Measurements from ENCODE around the gene PRKD3.

The PRKD3 gene

DNA sequence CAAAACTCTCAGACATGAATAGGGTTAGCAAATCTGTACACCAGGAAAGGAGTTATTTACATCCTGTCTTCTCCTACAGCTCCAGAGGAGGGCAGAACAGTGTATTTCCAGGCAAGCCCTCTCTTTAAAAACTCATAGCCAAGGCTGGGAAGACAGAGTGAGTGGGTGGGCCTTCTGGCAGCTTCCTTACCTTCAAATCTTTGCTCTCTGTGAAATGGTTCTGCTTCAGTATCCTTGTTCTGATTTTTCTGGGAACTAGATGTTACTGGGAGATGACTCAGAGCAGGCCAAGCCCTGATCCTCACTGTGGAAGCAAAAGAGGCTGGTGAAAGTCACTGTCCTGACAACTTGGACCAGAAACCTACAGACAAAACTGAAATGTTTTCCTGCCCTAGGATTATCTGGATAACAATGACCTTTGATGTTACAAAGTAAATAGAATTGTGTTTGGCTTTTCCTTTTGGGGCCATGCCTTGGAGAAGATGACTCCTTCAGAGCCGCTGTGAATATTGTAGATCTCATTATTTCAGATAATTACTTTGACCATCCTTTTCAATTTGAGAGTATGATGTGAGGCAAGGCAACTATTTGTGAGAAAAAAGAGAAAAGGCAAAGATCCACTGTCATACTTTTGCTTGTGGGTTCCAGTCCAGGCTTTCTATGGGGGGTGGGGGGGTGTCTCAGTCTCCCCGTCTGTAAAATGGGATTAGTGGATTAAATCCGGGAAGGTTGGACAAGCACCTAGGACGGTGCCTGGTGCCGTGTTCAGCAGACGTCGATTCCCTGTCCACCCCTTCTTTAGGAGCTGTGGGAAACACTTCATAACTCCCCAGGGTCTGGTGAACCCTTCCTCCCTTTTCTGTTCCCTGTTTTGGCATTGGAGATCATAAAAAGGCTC is 19.2 kb upstream of the PRKD3 start:
- peak; percentile 75 for FAIRE-seq
- DNase-seq (ENCODE audit: low spot score), result peak; percentile 49

DNA sequence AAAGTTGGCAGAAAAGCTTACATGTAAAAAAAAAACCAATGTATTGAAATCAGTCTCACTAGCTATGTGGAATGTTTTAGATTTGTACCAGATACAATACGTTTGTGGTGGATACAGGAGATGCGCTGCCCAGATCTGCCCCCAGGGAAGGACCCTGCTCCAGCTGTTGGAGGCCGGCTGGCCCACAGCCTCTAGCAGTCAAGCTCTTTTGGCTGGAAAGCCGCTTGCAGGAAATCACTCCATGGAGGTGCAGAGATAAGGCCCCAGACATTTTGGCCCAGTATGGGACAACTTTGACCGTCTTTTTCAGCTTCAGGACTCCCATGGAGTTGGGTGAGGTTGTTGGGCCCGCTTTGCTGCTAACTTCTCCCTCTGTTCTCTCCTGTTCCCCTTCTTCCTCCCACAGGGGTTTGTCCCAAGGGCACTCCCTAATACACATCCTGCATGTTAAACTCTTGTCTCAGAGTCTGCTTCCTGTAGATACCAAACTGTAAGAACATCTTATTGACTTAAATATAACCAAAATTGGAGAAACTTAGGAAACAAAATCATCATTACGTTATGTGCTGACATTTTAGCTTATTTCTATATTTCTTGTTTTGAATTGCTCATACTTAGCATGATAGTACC is 18.1 kb upstream of the PRKD3 start:
- no peak for DNase-seq (ENCODE audit: low spot score)
- FAIRE-seq, result no peak

DNA sequence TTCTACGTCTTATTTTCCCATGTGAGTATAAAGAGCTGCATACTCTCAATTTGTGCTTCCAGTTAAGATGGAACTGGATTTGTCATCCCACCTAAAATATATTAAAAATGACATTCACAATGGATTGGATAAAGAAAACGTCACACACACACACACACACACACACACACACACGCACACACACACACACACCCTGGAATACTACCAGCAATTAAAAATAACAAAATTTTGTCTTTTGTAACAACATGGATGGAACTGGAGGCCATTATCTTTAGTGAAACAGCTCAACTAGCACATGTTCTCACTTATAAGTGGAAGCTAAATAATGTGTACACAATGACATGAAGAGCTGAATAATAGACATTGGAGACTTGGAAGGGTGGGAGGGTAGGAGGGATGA is 16.0 kb upstream of the PRKD3 start:
- DNase-seq (ENCODE audit: low spot score) (no peak), FAIRE-seq (no peak)

DNA sequence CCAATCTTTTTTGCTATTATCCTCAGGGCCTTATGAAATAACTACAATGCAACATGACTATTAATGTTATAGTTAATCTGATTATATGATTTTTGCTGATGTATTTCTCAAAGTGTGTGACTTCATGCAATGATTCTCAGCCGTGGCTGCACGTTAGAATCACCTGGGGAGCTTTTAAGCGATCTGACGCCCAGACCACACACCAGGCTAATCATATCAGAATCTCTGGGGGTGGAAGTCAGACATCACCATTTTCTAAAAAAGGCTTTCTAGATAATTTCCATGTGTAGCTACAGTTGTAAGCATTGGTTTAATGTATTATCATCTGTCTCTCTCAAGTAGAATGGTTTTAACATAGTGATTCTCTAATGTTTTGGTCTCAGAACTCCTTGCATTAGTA is 14.3 kb upstream of the PRKD3 start:
- DNase-seq (ENCODE audit: low spot score) (no peak), FAIRE-seq (no peak)

DNA sequence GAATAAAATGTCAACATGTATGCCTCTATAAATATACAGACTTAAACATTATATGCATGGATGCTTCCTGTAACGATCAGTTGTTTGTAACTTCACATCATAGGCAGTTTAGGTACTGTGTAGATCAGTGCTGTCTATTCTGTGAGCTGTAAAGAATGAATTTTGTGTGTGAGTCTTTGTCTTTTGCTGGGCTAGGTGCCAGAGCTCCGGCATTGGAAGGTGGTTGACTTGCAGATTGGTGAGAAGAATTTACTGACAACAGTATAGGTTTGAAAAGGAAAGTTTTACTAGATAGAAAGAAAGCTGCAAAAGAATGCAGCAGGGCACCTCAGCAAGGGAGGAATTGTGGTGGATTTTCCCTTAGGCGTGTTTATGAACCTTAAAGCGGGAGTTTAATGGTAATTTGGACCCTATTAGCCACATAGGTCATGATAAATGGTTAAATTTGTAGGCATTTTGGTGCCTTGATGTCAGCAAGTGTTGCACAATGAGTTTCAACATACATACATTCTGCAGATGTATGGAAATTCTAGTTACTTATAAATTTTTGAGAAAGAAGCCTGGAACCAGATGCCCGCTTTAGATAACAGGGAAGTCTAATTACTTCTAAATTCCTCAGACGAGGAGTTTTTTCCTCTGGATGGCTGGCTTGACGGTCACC is 13.1 kb upstream of the PRKD3 start:
- DNase-seq (ENCODE audit: low spot score), result no peak

DNA sequence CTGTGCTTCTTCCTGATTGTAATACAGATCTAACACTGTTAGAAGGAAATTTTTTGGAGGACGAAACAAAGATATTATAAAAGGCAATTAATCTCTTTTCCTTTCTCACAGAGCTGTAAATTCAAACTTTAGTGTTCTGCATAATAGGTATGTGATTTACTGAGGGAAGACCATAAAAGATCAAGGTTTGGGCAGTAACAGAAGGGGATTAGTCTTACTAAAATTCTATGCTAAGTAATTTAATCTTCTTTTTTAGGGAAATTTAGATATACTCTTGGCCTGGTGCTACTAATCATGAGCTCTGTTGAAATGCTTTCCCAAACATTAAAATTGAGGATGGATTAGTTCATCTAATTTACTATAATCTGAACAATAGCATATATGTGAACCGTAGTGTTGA is 11.0 kb upstream of the PRKD3 start:
- FAIRE-seq, result no peak

More for the DNA sequence above, 13.1 kb upstream of the PRKD3 start:
- FAIRE-seq, result no peak

DNA sequence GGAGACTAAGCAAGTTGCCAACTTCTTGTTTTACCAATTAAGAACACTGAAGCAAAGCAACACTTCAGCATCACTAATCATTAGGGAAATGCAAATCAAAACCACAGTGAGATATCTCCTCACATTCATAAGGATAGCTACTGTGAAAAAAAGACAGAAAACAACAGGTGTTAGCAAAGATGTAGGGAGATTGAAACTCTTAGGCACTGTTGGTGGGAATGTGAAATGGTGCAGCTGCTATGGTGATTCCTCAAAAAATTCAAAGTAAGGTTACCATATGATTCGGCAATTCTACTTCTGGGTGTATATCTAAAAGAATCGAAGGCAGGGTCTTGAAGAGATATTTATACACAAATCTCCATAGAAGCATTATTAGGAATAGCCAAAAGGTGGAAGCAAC is 8.6 kb upstream of the PRKD3 start:
- FAIRE-seq (no peak), DNase-seq (ENCODE audit: low spot score) (no peak)

More for the DNA sequence above, 11.0 kb upstream of the PRKD3 start:
- DNase-seq (ENCODE audit: low spot score), result no peak

DNA sequence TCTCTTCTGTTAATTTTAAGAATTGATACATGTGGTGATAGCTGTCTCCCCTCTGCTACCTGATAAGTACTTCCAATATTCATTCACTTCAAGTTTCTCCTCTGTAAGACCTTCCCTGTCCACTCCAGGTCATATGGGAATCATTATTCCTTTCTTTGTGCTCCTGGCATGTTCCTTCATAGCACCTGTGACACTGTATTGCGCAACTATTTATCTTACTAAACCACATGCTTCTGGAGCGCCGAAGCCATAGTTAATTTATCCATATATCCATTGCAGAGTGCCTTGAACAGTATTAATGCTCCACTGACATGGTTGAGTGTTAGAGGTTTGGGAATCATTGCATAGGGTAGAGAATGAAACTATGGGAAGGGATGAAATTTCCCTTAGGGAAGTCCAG is 7.9 kb upstream of the PRKD3 start:
- FAIRE-seq (no peak), DNase-seq (ENCODE audit: low spot score) (no peak)

DNA sequence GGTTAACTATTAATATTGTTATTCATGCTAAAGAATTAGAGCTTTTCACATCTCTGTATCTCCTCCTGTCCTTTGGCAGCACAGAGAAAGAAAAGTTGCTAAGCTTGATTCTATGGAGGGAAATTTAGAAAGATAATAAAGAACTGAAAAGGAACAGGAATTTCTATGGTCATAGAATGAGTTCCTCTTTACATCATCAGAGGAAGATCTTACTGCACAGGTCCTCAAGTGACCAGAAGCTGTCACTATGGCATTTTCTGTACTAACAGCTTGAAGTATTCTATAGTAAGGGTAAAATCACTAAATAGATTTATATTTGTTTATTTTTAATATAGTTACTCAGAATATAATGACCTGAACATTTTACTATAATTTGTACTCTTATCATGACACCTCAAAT is 6.0 kb upstream of the PRKD3 start:
- DNase-seq (ENCODE audit: low spot score) (no peak), FAIRE-seq (no peak)

DNA sequence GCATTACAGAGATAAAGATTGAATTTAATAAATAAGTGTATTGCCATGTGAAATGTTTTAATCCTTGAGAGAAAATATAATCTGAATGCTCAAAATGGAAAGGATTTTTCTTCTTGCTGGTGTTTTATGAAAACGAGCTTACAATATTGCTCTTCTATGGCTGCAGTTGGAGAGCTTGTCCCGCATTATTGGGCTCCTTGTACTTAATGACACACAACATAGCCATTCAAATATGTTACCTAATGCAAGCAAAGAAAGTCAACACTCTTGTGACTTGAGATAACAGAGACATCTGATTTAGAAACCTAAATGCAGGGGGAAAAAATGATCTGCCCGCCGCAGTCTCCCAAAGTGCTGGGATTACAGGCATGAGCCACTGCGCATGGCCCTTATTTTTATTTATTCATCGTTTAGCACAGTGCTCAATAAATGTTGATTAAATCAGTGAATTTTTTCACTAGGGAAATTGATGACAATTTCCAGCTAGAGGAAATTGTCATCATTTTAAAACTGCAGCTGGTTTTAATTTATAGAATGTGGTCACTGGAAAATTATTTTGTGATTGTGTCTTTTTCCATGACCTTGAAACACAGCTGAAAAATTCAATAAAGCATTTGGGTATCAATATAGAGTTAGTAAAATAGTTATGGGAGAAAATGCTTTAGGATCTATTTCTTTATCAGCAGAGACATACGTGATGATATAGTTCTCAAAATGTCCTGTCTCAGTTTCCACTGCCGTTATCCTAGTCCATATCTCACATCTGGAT is 2.4 kb upstream of the PRKD3 start:
- DNase-seq (ENCODE audit: low spot score), result no peak
- no peak for FAIRE-seq

DNA sequence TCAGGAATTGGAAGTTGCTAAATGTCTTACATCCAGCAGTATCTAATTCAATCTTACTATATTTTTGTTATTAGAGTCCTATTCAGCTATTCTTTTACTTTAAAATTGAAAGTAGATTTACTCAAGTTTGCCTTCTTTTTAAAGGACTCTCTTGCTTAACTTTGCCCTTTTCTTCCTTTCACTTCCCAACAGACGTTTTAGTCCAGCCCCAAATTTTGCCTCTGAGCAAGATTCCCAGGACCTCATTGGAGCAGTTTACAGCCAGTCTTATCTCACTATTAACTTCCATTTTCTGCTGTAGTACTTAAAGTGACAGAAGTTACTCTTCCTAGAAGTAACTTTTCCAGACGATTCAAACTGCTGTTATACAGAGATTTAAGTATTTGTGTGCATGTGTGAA is 1.7 kb upstream of the PRKD3 start:
- no peak for FAIRE-seq
- DNase-seq (ENCODE audit: low spot score), result no peak

DNA sequence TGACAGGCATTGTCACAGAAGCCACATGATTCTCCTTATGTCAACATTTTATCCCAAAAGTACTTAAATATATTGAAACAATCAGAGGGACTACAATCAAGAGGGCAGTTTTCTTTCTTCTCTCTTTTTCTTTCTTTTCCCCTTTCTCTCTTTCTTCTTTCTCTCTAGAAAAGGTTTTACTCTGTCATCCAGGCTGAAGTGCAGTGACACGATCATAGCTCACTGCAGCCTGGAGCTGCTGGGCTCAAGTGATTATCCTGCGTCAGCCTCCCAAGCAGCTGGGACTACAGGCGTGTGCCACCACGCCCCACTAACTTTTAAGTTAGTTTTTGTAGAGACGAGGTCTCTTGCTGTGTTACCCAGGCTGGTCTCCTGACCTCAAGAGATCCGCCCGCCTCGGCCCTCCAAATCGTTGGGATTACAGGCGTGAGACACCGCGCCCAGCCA is 1.0 kb upstream of the PRKD3 start:
- FAIRE-seq, result no peak
- no peak for DNase-seq (ENCODE audit: low spot score)

DNA sequence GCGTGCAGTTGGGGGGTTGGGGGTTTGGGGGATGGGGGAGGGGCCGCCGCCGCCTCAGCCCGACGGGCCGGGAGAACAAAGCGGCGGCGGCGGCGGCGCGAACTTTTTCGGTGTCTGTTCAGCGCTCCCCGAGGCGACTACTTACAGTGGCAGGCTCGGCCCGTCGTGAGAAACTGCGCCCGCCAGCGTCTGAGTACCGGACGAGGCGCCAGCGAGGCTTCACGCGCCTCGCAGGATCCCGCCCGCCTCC is 172 bp downstream of the PRKD3 start:
- FAIRE-seq, result no peak
- DNase-seq (ENCODE audit: low spot score), result peak; percentile 50

DNA sequence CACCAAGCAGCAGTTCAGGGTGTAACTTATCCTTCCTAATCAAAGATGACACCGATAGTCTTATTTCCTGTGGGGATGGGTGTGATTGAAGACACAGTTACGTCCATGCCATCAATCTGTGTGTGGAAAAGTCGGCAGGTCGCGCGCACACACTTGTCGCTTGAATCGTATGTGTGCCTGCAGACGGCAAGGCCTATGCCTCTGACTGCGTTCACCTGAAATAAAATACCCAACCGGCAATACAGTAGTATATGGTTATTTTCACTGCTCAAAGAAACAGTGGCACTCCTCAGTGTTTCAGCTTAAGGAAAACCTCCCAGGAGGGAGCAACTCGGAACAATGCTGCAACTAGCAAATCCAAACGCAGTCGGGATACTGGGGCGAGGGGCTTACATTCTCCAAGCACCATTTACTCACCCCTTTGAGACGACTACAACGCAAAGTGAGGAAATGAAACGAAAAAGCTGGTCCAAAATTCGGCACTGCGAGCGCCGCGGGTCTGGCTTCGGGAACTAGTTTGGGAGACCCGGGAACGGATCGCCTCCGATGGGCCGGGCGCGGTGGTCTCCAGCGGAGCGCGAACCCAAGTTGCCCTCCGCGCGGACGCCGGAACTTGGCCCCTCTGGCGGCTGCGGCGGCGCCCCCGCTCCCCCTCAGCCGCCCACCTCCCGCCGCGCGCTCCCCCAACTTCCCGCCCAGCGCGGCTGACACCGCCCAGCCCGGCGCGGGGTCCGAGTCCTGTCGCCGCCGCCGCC is 675 bp downstream of the PRKD3 start:
- DNase-seq (ENCODE audit: low spot score) (peak; percentile 22), FAIRE-seq (no peak)

DNA sequence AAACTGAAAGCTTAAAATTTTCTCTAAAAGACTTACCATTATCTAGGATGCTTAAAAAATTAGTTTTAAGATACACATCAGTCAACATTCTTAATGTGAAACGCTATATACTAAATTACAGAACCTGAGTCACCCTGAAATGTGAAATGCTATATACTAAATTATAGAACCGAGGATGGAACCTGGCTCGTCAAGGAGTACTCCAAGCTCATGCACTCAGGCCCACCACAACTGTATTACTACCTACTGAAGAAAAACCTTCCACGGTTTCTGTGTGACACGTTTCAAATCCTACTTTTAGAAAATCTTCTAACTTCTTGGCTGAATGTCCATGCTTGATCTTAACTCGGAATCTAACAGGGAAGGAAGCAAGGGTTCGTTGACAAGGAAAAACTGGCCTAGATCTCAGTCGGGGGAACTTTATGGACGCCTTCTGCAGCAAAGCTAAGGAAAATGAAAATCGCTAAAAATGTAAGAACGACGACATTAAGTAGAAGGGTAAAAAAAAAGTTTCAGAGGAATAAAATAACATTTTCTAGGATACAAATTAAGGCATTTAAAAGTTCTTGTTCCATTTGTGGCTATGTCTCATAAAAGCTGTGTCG is 1.4 kb downstream of the PRKD3 start:
- no peak for FAIRE-seq
- no peak for DNase-seq (ENCODE audit: low spot score)

DNA sequence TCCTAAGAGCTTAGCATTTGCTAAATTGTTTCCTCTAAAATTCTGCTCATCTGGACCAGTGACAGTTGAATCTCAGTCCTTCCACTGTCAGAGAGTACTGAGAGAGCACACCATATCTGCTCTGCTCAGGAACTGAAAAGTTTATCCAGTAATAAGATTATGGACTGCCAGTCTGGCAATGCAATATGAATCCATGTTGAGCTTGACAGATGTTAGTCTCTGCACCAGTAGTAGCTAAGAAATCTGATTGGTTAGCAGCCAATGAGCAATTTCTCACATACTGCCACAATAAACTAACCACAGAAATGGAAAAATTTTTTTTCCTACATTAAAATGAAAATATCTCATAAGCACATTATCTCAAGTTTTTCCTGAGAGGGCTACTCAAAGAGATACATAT is 2.3 kb downstream of the PRKD3 start:
- FAIRE-seq, result no peak

DNA sequence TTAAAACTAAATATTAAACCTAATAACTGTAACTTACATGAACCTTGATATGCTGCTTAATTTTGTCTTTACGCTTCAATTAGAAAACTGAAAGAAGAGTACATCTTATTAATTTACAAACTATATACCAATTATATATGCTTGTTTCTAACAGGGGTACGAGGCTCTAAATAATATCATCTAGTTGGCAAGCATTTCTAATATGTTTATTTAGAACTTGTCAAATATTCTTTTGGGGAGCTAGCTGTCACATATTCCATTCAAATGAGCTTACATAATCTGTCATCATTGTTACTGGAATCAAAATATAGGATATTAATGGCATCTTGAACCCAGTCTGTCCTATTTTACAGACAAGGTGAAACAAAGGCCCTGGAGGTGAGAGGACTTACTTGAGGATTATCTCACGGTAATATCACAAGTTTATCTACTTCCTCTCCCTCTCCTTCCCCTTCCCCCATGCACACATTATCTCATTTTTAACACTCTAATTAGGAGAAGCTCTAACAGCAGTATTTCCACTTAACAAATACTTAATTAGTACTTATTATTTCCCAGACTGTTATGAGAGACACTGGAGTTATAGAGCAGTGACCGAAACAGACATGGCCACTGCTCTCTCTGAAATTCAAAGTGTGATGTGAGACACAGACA is 3.5 kb downstream of the PRKD3 start:
- FAIRE-seq (no peak), DNase-seq (ENCODE audit: low spot score) (no peak)

More for the DNA sequence above, 2.3 kb downstream of the PRKD3 start:
- no peak for DNase-seq (ENCODE audit: low spot score)

DNA sequence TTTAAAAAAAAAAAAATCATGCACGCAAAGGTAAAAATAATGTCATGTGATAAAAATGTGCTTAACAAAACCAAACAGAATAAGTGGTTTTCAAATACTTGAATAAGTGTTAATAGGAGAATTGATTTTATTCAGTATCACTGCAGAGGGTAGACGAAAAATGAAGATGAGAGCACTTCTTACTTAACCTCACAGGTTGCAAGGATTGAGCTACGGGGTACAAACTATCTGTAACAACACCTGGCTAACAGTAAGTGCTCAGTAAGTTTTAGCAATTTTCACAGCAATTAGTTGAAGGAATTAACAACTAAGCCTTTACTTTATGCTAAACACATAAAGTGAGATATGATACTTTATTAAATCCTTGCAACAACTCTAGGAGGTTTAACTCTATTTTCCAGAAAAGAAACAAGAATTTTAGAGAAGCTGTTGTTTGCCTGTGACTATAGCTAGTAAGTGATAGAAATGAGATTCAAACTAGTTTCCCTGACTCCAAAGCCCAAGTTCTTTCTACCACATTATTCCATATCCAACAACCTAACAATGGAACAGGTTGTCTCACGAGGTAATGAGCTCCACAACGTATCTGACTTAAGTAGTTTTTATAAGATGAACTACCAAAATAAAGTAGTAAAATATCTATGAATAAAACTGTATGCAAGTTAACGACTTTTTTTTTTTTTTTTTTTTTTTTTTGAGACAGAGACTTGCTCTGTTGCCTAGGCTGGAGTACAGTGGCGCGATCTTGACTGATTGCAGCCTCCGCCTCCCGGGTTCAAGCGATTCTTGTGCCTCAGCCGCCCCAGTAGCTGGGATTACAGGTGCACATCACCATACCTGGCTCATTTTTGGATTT is 4.7 kb downstream of the PRKD3 start:
- FAIRE-seq, result no peak
- no peak for DNase-seq (ENCODE audit: low spot score)

DNA sequence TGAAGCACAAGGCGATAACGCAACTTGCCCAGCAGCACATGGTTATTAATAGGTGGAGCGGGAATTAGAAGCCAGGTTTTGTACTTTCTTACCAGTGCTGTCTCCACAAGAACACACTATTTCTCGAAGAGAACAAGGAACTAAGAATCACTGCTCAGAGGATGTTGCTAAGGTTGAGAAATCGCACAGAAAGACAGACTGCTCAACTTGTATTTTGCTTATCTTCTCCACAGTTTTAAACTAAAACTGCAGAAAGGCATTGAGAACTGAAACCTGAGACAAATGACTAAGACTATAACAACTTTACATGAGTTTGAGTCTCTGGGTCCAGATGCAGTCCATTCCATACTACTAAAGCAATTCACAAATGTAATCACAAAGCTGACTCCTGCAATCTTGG is 6.2 kb downstream of the PRKD3 start:
- DNase-seq (ENCODE audit: low spot score), result no peak
- FAIRE-seq, result no peak

All from RCC 7860 (cell line).